ENCODE measurements around the gene RGS10. TPM values are rescaled to one million over a fixed set of nuclear protein-coding genes. Genes with fewer than 3 reads are reported as not detected.
A peak's percentile ranks its signal among the peaks of the same experiment; 100 is the strongest.

RGS10 gene
- total RNA-seq, 1 experiment from 2014 or later: 10.6 TPM

DNA sequence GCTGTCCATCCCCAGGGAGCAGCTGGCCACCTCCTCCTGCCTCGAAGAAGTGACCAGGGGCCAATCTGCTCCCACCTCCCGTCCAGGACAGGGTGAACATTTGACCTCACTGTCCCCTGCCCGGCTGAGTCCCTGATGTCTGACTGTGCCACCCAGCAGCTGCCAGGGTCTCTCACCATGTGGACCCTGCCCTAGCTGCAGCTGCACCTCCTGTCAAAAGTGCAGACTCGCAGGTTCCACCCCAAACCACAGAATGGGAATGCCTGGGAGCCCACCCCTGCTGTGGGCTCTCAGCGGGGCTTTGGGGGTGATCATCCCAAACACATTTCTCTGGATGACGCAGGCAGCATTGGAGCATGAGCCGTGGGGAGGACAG is 86.1 kb downstream of the RGS10 start:
- Mint-ChIP-seq H3K4me1 (peaks cover 9 to 22% of the 10 kb centered on the region in 2 experiments), H3K36me3 (ENCODE audit: insufficient read depth in 1 of 3, low read depth in 3 of 3) (no peaks in the 10 kb centered on the region), H3K27me3 (ENCODE audit: low read depth) (peaks cover 3% of the 10 kb centered on the region), H3K4me3 (no peak overlapping the region), H3K27ac (peak overlapping the region in 1 of 3 experiments; percentile 49; a peak in 1 of 7 replicates), H3K9me3 (no peaks in the 10 kb centered on the region)
- Histone ChIP-seq H3K4me2 (ENCODE audit: insufficient read depth, insufficient read length, low read length) (no peak overlapping the region), H3K79me1 (ENCODE audit: insufficient read depth, low read depth, low read length, poor library complexity, severe bottlenecking) (no peaks in the 10 kb centered on the region), H2BK20ac (ENCODE audit: low read depth, low read length, poor library complexity, severe bottlenecking) (no peak overlapping the region), H4K8ac (replicated peaks; ENCODE audit: insufficient read length, low read depth, low read length) (no peak overlapping the region), H2AFZ (ENCODE audit: low read length) (no peak overlapping the region), H3K23ac (ENCODE audit: insufficient read length, low read depth, low read length) (no peak overlapping the region), H2AK5ac (ENCODE audit: insufficient read length, low read length) (no peak overlapping the region), H4K91ac (ENCODE audit: insufficient read length, low read depth, low read length) (no peak overlapping the region), H3K9me3 (ENCODE audit: control insufficient read depth, low read depth, low read length) (no peaks in the 10 kb centered on the region), H3K56ac (ENCODE audit: insufficient read length, low read depth, low read length) (no peak overlapping the region), H3K9ac (ENCODE audit: extremely low read depth, insufficient read length, low read length) (no peak overlapping the region), H3K23me2 (ENCODE audit: insufficient read length, low read depth, low read length, poor library complexity, severe bottlenecking) (no peaks in the 10 kb centered on the region), H4K20me1 (ENCODE audit: control insufficient read depth, insufficient read depth, insufficient read length) (no peaks in the 10 kb centered on the region), H2BK12ac (ENCODE audit: insufficient read length, low read depth, low read length) (no peak overlapping the region), H3K4me1 (ENCODE audit: insufficient read depth, low read length) (no peaks in the 10 kb centered on the region), H3T11ph (ENCODE audit: low read length) (no peak overlapping the region), H2BK5ac (ENCODE audit: insufficient read length, low read length) (no peak overlapping the region), H4K5ac (ENCODE audit: insufficient read length, low read depth, low read length) (no peak overlapping the region), H2BK120ac (ENCODE audit: low read depth, low read length, poor library complexity, severe bottlenecking) (no peak overlapping the region), H2BK15ac (ENCODE audit: low read depth, low read length) (no peak overlapping the region), H3K14ac (ENCODE audit: insufficient read depth, low read length) (no peak overlapping the region; the same call in 1 of the 2 replicates), H3K27me3 (ENCODE audit: insufficient read depth, low read length) (no peaks in the 10 kb centered on the region), H3K4ac (ENCODE audit: low read depth, low read length) (no peak overlapping the region), H3K18ac (ENCODE audit: insufficient read length, low read depth, low read length) (no peak overlapping the region), H3K27ac (ENCODE audit: insufficient read length, low read depth, low read length) (no peak overlapping the region), H3K79me2 (ENCODE audit: insufficient read depth, low read length) (no peaks in the 10 kb centered on the region)
- TF ChIP-seq, protein P1, sequence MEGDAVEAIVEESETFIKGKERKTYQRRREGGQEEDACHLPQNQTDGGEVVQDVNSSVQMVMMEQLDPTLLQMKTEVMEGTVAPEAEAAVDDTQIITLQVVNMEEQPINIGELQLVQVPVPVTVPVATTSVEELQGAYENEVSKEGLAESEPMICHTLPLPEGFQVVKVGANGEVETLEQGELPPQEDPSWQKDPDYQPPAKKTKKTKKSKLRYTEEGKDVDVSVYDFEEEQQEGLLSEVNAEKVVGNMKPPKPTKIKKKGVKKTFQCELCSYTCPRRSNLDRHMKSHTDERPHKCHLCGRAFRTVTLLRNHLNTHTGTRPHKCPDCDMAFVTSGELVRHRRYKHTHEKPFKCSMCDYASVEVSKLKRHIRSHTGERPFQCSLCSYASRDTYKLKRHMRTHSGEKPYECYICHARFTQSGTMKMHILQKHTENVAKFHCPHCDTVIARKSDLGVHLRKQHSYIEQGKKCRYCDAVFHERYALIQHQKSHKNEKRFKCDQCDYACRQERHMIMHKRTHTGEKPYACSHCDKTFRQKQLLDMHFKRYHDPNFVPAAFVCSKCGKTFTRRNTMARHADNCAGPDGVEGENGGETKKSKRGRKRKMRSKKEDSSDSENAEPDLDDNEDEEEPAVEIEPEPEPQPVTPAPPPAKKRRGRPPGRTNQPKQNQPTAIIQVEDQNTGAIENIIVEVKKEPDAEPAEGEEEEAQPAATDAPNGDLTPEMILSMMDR (conservative IDR thresholded peaks at IDR 0.05): no peak
- no CpG with 5 or more reads among the region's 7 CpGs for WGBS (ENCODE audit: extremely low coverage, insufficient read length, low lambda C conversion rate)
- no peak for DNase-seq
